Endothelial cell of umbilical vein (primary cell): ENCODE measurements around the gene COL9A3. TPM values are rescaled to one million over a fixed set of nuclear protein-coding genes. Genes with fewer than 3 reads are reported as not detected.
A peak's percentile ranks its signal among the peaks of the same experiment; 100 is the strongest.

Experiments used
- BruUV-seq: library from RNA; stranded (reverse); fragments of 400-500 nt; replicated peaks from 2 replicates; lab custom pipeline; 2021; lab: Mats Ljungman, UMichigan
- CTCF ChIA-PET: fragments of 300-600, 350-600 bp; sonication (Branson Sonifier 250); formaldehyde crosslinking; loops from one replicate; lab custom pipeline; 2021; ENCODE audit warnings: antibody characterized with exemption, inconsistent platforms; lab: Charles Lee
- POLR2A ChIA-PET: fragments of 300-600, 350-600 bp; sonication (Branson Sonifier 250); formaldehyde crosslinking; loops from one replicate; lab custom pipeline; 2021; ENCODE audit warnings: antibody characterized with exemption, inconsistent platforms; lab: Charles Lee
- DNase-seq: peaks from one replicate; pipeline ENCODE4 v3.0.0-alpha.2; 2011; ENCODE audit warnings: low read depth, low spot score
- FAIRE-seq: peaks from 2 replicates; lab custom pipeline; 2011; peaks lifted over from hg19 to GRCh38; lab: Jason Lieb, UNC
- H2AFZ ChIP-seq: 2 replicates; pipeline ENCODE4 v1.6.0; 2012; ENCODE audit warnings: low read depth, low read length, control low read depth, inconsistent platforms
- H3K27ac ChIP-seq: 2 replicates; pipeline ENCODE4 v1.5.1; 2011; ENCODE audit warnings: low read depth, mild to moderate bottlenecking, control low read depth, low read length, moderate library complexity; ENCODE audit not compliant: insufficient read depth
- H3K27me3 ChIP-seq, 2 experiments: 2 replicates each; pipeline versions ENCODE4 v1.6.0 to v1.6.1; 2011; ENCODE audit warnings: low read length in 2 of 2, mixed read lengths in 1 of 2; ENCODE audit not compliant: control insufficient read depth in 2 of 2, insufficient read depth in 2 of 2
- H3K36me3 ChIP-seq, 2 experiments: 2 replicates in 1 of 2; 3 replicates in 1 of 2; pipeline ENCODE4 v1.5.1; 2011; ENCODE audit warnings: low read length in 2 of 2, mild to moderate bottlenecking in 1 of 2, moderate library complexity in 1 of 2; ENCODE audit not compliant: control insufficient read depth in 2 of 2, insufficient read depth in 2 of 2; ENCODE audit errors: extremely low read depth in 1 of 2
- H3K4me1 ChIP-seq: 3 replicates; pipeline ENCODE4 v1.5.1; 2011; ENCODE audit warnings: mild to moderate bottlenecking, low read length; ENCODE audit not compliant: control insufficient read depth, insufficient read depth; ENCODE audit errors: extremely low read depth
- H3K4me2 ChIP-seq: 2 replicates; pipeline ENCODE4 v1.6.1; 2011; ENCODE audit warnings: low read length, control low read depth, mixed read lengths; ENCODE audit not compliant: insufficient read depth
- H3K4me3 ChIP-seq, 3 experiments: fragments of 200-600 bp in 1 of 3; sonication (generic), shearing (Covaris generic) in 1 of 3; replicated peaks in 1 of 3; 2 replicates each; pipeline ENCODE4 v1.5.1; 2011 to 2016; ENCODE audit warnings: control low read depth in 3 of 3, low read length in 3 of 3, mild to moderate bottlenecking in 2 of 3, inconsistent platforms in 1 of 3, low read depth in 1 of 3, moderate library complexity in 1 of 3; ENCODE audit not compliant: insufficient read depth in 1 of 3
- H3K79me2 ChIP-seq: 2 replicates; pipeline ENCODE4 v1.6.0; 2012; ENCODE audit warnings: low read length, inconsistent platforms; ENCODE audit not compliant: control insufficient read depth, insufficient read depth
- H3K9ac ChIP-seq: replicated peaks from 2 replicates; pipeline ENCODE3; 2011; ENCODE audit warnings: low read length, control low read depth; ENCODE audit not compliant: insufficient read depth; ENCODE audit errors: extremely low read depth
- H3K9me1 ChIP-seq: replicated peaks from 3 replicates; pipeline ENCODE4 v1.6.0; 2011; ENCODE audit warnings: mild to moderate bottlenecking, low read length; ENCODE audit not compliant: control insufficient read depth, insufficient read depth; ENCODE audit errors: extremely low read depth
- H3K9me3 ChIP-seq: replicated peaks from 2 replicates; pipeline ENCODE4 v1.5.1; 2012; ENCODE audit warnings: low read length, inconsistent platforms; ENCODE audit not compliant: control insufficient read depth, insufficient read depth
- H4K20me1 ChIP-seq: replicated peaks from 2 replicates; pipeline ENCODE3; 2011; ENCODE audit warnings: mild to moderate bottlenecking, low read length; ENCODE audit not compliant: control insufficient read depth, insufficient read depth; ENCODE audit errors: extremely low read depth
- EZH2 ChIP-seq: IDR thresholded peaks from 2 replicates; pipeline ENCODE4 v1.6.1; 2012; ENCODE audit warnings: borderline replicate concordance, low read depth, mild to moderate bottlenecking, moderate library complexity, low read length, inconsistent platforms; ENCODE audit not compliant: severe bottlenecking
- FOS ChIP-seq: IDR thresholded peaks from 2 replicates; pipeline ENCODE4 v1.6.1; 2011; ENCODE audit warnings: mild to moderate bottlenecking, low read length, moderate library complexity, borderline replicate concordance; ENCODE audit not compliant: insufficient read depth
- GATA2 ChIP-seq: IDR thresholded peaks from 2 replicates; pipeline ENCODE4 v1.7.0; 2011; ENCODE audit warnings: low read depth, mild to moderate bottlenecking, moderate library complexity, mixed read lengths, low read length; ENCODE audit not compliant: insufficient read length, insufficient read depth
- JUN ChIP-seq: IDR thresholded peaks from 2 replicates; pipeline ENCODE4 v1.6.1; 2011; ENCODE audit warnings: borderline replicate concordance, low read depth; ENCODE audit not compliant: insufficient read length, insufficient read depth
- MYC ChIP-seq: IDR thresholded peaks from one replicate; pipeline ENCODE4 v1.6.1; 2011; ENCODE audit warnings: mild to moderate bottlenecking, low read depth, low read length
- POLR2A ChIP-seq: IDR thresholded peaks from 2 replicates; pipeline ENCODE4 v1.6.1; 2012; ENCODE audit warnings: low read depth, mild to moderate bottlenecking, control low read depth, low read length
- POLR2AphosphoS5 ChIP-seq: IDR thresholded peaks from 2 replicates; pipeline ENCODE4 v1.6.1; 2012; ENCODE audit warnings: low read depth, mild to moderate bottlenecking, control low read depth, low read length, moderate library complexity; ENCODE audit not compliant: insufficient read depth
- dilution Hi-C: fragments of 300-500 bp; cut with MboI; formaldehyde crosslinking; loops from one replicate; pipeline ENCODE4 v1.15.0; 2019; ENCODE audit warnings: low sequenced_read_pairs; ENCODE audit not compliant: extremely low pct_ligation_motif_present
- intact Hi-C: fragments of 100-400 bp; cut with micrococcal nuclease; formaldehyde crosslinking; loops from one replicate; pipeline ENCODE4 v1.10.0; 2022
- polyA plus RNA-seq, 4 experiments: library from polyadenylated mRNA; depleted of rRNA in 3 of 4; stranded (reverse) in 3 of 4; unstranded in 1 of 4; fragments of >200 nt; gene quantifications; 2 replicates each; pipeline versions ENCODE4 v1.2.1 to v1.2.3, GENCODE V29; 2011 to 2012; ENCODE audit warnings: missing spikeins in 1 of 4
- total RNA-seq: library from RNA; stranded (reverse); gene quantifications from 2 replicates; pipeline ENCODE4 v1.2.3, GENCODE V29; 2021
- TF ChIP-seq, protein P1 (sequence below), 2 donors: IDR thresholded peaks; 1 replicate in 1 of 2; 2 replicates in 1 of 2; pipeline ENCODE4 v1.5.1; 2011; ENCODE audit warnings: low read length in 2 of 2, mild to moderate bottlenecking in 2 of 2, moderate library complexity in 2 of 2, control low read depth in 1 of 2, inconsistent platforms in 1 of 2, low read depth in 1 of 2; ENCODE audit not compliant: insufficient read depth in 1 of 2; ENCODE audit errors: extremely low read depth in 1 of 2
- TF ChIP-seq, protein P2 (sequence below): IDR thresholded peaks from 2 replicates; pipeline ENCODE4 v1.6.1; 2011; ENCODE audit not compliant: insufficient read depth, insufficient read length

COL9A3 gene
- total and polyA plus RNA-seq, 2 donors (not counting 3 experiments of a cell fraction or from before 2014, with no cell fraction given), result 0.46 to 0.60 TPM

DNA sequence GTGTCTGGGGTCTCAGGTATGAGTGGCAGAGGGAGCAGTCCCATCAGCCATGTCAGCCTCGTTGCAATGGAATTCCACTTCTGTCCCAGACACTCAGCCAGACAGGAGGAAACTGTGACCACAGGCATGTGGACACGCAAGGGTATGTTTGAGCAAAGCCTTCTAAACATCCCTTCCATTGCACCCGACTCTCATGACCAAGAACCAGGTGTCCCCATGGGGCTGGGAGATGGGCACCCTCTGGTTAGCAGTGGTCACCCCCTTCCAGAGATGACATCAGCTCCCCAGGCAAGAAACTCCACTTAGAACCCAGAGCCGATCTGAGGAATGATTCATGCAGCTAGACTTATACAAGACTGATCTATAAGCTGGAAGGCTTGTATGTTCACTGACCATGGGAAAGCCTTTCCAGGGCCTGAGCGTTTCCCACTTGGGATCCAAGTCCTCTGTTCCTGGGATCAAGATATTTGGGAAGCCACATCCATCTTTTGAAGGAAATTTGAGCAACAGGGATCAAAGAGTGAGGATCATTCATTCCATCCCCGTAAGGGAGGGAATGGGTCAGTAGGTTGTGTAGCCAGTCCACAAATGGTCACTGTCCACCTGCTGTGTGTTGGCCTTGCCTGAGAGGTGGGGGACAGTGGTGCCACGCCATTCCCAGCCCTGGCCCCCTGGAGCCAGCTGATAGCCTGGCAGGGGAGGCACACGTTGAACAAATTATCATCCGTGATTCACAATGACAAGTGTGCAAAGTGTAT lies 24.5 kb upstream of the COL9A3 start:
- CTCF ChIA-PET, result interaction anchor here (0.6 to 6.4 kb wide), 30 partner anchors 10 to 412 kb away, joined by 3 to 120 read pairs (median 7); partner anchors contain the start of gene NTSR1
- peaks cover 5% of the 10 kb centered on the region for H3K79me2 ChIP-seq
- no peak overlapping the region for H3K4me3 ChIP-seq

DNA sequence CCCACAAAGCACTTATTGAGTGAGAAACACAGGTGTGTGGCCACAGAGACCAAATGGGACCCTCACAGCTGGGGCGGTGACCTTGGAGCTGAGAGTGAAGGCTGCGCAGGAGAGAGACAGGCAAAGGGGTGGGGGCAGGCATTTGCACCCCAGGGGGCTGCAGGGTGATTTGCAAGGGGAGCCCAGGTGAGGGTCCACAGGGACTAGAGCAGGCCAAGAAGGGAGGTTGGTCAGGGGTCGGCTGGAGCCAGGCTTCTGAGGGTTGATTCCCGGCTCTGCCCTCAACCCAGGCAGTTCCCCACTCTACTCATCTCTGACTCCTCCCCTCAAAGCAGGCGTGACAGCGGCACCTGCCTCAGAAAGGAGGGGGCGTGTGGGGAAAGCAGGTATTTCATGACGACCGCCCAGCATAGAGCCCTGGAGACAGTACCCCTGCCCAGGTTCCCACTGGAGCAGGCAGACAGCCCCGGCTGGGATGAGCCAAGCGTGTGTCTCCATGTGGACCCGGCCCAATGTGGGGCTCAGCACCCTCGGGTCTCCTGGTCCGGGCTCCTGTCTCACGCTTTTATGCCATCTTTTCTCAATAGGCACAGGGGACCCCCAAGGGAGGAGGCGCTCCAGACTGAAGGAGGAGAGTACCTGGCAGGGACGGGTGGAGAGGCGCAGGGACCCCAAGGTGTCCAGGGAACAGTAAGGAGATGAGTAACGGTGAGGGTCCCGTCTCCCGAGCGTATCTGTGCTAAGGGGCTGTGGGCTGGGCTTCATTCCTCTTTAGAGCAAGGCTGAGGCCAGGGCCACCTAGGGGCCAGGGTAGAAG lies 23.7 kb upstream of the COL9A3 start:
- Histone ChIP-seq H3K79me2 (peaks cover 13% of the 10 kb centered on the region), H3K4me2 (no peak overlapping the region), H3K36me3 (no peaks in the 10 kb centered on the region), H3K4me1 (peaks cover 22% of the 10 kb centered on the region), H4K20me1 (no peaks in the 10 kb centered on the region), H2AFZ (no peak overlapping the region), H3K27me3 (no peaks in the 10 kb centered on the region), H3K27ac (peak overlapping the region; percentile 61), H3K9me1 (no peaks in the 10 kb centered on the region), H3K4me3 (no peak overlapping the region), H3K9ac (no peak overlapping the region), H3K9me3 (no peaks in the 10 kb centered on the region)
- ChIA-PET POLR2A (no interaction called here), CTCF (interaction anchor here (1.2 to 6.4 kb wide), 18 partner anchors 15 to 412 kb away, joined by 3 to 120 read pairs (median 13); partner anchors contain the start of gene NTSR1)
- intact Hi-C loops (loop anchor here (10.0 kb wide), 1 partner anchor 488 kb away; the partner anchor contains the start of gene ADRM1), dilution Hi-C loops (no loop called here)
- DNase-seq (no peak), FAIRE-seq (peak; percentile 42)
- no TSS peak for BruUV-seq
- TF ChIP-seq EZH2 (no peak), FOS (no peak), GATA2 (no peak), MYC (no peak), JUN (no peak), POLR2A (no peak), POLR2AphosphoS5 (no peak)
- TF ChIP-seq, protein P1, sequence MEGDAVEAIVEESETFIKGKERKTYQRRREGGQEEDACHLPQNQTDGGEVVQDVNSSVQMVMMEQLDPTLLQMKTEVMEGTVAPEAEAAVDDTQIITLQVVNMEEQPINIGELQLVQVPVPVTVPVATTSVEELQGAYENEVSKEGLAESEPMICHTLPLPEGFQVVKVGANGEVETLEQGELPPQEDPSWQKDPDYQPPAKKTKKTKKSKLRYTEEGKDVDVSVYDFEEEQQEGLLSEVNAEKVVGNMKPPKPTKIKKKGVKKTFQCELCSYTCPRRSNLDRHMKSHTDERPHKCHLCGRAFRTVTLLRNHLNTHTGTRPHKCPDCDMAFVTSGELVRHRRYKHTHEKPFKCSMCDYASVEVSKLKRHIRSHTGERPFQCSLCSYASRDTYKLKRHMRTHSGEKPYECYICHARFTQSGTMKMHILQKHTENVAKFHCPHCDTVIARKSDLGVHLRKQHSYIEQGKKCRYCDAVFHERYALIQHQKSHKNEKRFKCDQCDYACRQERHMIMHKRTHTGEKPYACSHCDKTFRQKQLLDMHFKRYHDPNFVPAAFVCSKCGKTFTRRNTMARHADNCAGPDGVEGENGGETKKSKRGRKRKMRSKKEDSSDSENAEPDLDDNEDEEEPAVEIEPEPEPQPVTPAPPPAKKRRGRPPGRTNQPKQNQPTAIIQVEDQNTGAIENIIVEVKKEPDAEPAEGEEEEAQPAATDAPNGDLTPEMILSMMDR (IDR thresholded peaks at IDR 0.05; ENCODE audit: extremely low read depth in 1 of 2, insufficient read depth in 1 of 2, low read depth in 1 of 2, low read length in 2 of 2), result no peak
- TF ChIP-seq, protein P2, sequence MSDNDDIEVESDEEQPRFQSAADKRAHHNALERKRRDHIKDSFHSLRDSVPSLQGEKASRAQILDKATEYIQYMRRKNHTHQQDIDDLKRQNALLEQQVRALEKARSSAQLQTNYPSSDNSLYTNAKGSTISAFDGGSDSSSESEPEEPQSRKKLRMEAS, result no peak

More for the DNA sequence above, 24.5 kb upstream of the COL9A3 start:
- Histone ChIP-seq H2AFZ (no peak overlapping the region), H3K9me3 (no peaks in the 10 kb centered on the region), H3K27me3 (no peaks in the 10 kb centered on the region), H3K36me3 (no peaks in the 10 kb centered on the region), H3K4me1 (peaks cover 27% of the 10 kb centered on the region), H4K20me1 (no peaks in the 10 kb centered on the region), H3K9me1 (no peaks in the 10 kb centered on the region), H3K9ac (no peak overlapping the region), H3K4me2 (no peak overlapping the region), H3K27ac (no peak overlapping the region)
- DNase-seq (no peak), FAIRE-seq (no peak)
- dilution Hi-C loops (no loop called here), intact Hi-C loops (loop anchor here (10.0 kb wide), 1 partner anchor 488 kb away; the partner anchor contains the start of gene ADRM1)
- POLR2A ChIA-PET, result interaction anchor here (1.1 kb wide), 1 partner anchor 88 kb away, joined by 3 read pairs; no protein-coding TSS in a partner anchor
- BruUV-seq, result no TSS peak
- TF ChIP-seq POLR2AphosphoS5 (no peak), POLR2A (no peak)
